Neural cell (in vitro differentiated cells): ENCODE measurements around the gene PEMT. TPM values are rescaled to one million over a fixed set of nuclear protein-coding genes. Genes with fewer than 3 reads are reported as not detected.

Source experiments
- H2AFZ ChIP-seq: fragments of 200-600, 300-800 bp; sonication (generic), shearing (Covaris generic); 2 replicates; pipeline ENCODE4 v1.6.0; 2014; ENCODE audit warnings: low read depth, mild to moderate bottlenecking, antibody characterized with exemption, low read length, moderate library complexity
- H3F3A ChIP-seq: fragments of 200-600 bp; shearing (Covaris generic); 2 replicates; pipeline ENCODE4 v1.6.1; 2016; ENCODE audit warnings: mild to moderate bottlenecking, moderate library complexity, mixed read lengths, antibody characterized with exemption, low read length; ENCODE audit not compliant: insufficient read depth, poor library complexity, severe bottlenecking
- H3K27ac ChIP-seq: fragments of 200-600, 300-800 bp; sonication (generic), shearing (Covaris generic); 2 replicates; pipeline ENCODE4 v1.5.1; 2014; ENCODE audit warnings: mild to moderate bottlenecking, low read length, moderate library complexity
- H3K27me3 ChIP-seq: fragments of 300-800, 200-600 bp; sonication (generic), shearing (Covaris generic); 2 replicates; pipeline ENCODE4 v1.6.0; 2014; ENCODE audit warnings: mild to moderate bottlenecking, low read depth, low read length, moderate library complexity; ENCODE audit not compliant: insufficient read depth
- H3K36me3 ChIP-seq: fragments of 300-800, 200-600 bp; sonication (generic), shearing (Covaris generic); 2 replicates; pipeline ENCODE4 v1.5.1; 2014; ENCODE audit warnings: mild to moderate bottlenecking, antibody characterized with exemption, low read length, moderate library complexity; ENCODE audit not compliant: insufficient read depth
- H3K4me2 ChIP-seq: fragments of 300-800, 200-600 bp; sonication (generic), shearing (Covaris generic); 2 replicates; pipeline ENCODE4 v1.6.0; 2014; ENCODE audit warnings: mild to moderate bottlenecking, low read length
- H3K4me3 ChIP-seq: fragments of 300-800, 200-600 bp; sonication (generic), shearing (Covaris generic); 2 replicates; pipeline ENCODE4 v1.5.1; 2014; ENCODE audit warnings: mild to moderate bottlenecking, low read length, moderate library complexity
- H3K79me2 ChIP-seq: fragments of 200-600 bp; shearing (Covaris generic); replicated peaks from 2 replicates; pipeline ENCODE4 v1.6.0; 2014; ENCODE audit warnings: mild to moderate bottlenecking, low read length, moderate library complexity; ENCODE audit not compliant: insufficient read depth
- H3K9ac ChIP-seq: fragments of 300-800, 200-600 bp; sonication (generic), shearing (Covaris generic); 2 replicates; pipeline ENCODE4 v1.6.1; 2016; ENCODE audit warnings: mild to moderate bottlenecking, low read length, mixed read lengths
- H3K9me2 ChIP-seq: fragments of 200-600 bp; shearing (Covaris generic); 2 replicates; pipeline ENCODE4 v1.6.1; 2016; ENCODE audit warnings: mild to moderate bottlenecking, low read length, mixed read lengths; ENCODE audit not compliant: insufficient read depth
- H3K9me3 ChIP-seq: fragments of 200-600, 300-800 bp; sonication (generic), shearing (Covaris generic); 2 replicates; pipeline ENCODE4 v1.6.1; 2016; ENCODE audit warnings: mild to moderate bottlenecking, mixed run types, low read length, moderate library complexity, mixed read lengths
- H4K20me1 ChIP-seq: fragments of 200-600 bp; shearing (Covaris generic); 2 replicates; pipeline ENCODE4 v1.6.1; 2016; ENCODE audit warnings: mild to moderate bottlenecking, mixed run types; ENCODE audit not compliant: insufficient read depth
- CTCF ChIP-seq: fragments of 450-650 bp; IDR thresholded peaks from 2 replicates; pipeline ENCODE4 v1.5.1; 2014; ENCODE audit warnings: antibody characterized with exemption, mild to moderate bottlenecking, moderate library complexity; ENCODE audit not compliant: poor library complexity, severe bottlenecking
- EP300 ChIP-seq: fragments of 450-650 bp; conservative IDR thresholded peaks from 2 replicates; pipeline ENCODE4 v1.6.1; 2014; ENCODE audit warnings: antibody characterized with exemption, mild to moderate bottlenecking, moderate library complexity; ENCODE audit not compliant: poor library complexity, severe bottlenecking
- EZH2 ChIP-seq: fragments of 200-600, 300-800 bp; shearing (Covaris generic), sonication (generic); IDR thresholded peaks from 2 replicates; pipeline ENCODE4 v1.6.1; 2014; ENCODE audit warnings: antibody characterized with exemption, low read length, borderline replicate concordance, mild to moderate bottlenecking; ENCODE audit not compliant: insufficient read depth, poor library complexity, severe bottlenecking
- MXI1 ChIP-seq: fragments of 450-650 bp; conservative IDR thresholded peaks from 2 replicates; pipeline ENCODE4 v1.6.1; 2014; ENCODE audit warnings: antibody characterized with exemption, mild to moderate bottlenecking; ENCODE audit not compliant: poor library complexity, severe bottlenecking
- POLR2AphosphoS5 ChIP-seq: IDR thresholded peaks from 2 replicates; pipeline ENCODE4 v1.6.1; 2012
- RAD21 ChIP-seq: fragments of 450-650 bp; conservative IDR thresholded peaks from 2 replicates; pipeline ENCODE4 v1.6.1; 2014; ENCODE audit warnings: antibody characterized with exemption, mild to moderate bottlenecking, moderate library complexity
- REST ChIP-seq: IDR thresholded peaks from 2 replicates; pipeline ENCODE4 v1.6.1; 2012; ENCODE audit warnings: borderline replicate concordance
- SMC3 ChIP-seq: fragments of 450-650 bp; conservative IDR thresholded peaks from 2 replicates; pipeline ENCODE4 v1.6.1; 2014; ENCODE audit warnings: antibody characterized with exemption, mild to moderate bottlenecking, moderate library complexity; ENCODE audit not compliant: poor library complexity
- TAF1 ChIP-seq: IDR thresholded peaks from 2 replicates; pipeline ENCODE4 v1.6.1; 2012; ENCODE audit warnings: low read depth
- polyA plus RNA-seq: library from polyadenylated mRNA; depleted of rRNA; stranded (reverse); fragments of >200 nt; gene quantifications from 2 replicates; pipeline ENCODE4 v1.2.3, GENCODE V29; 2014

PEMT gene
- polyA plus RNA-seq, 1 donor from 2014 or later, result 71.7 TPM

GRCh38 chr17:17569691-17570090 lies 21.8 kb downstream of the PEMT start:
- no peak overlapping the region for H3K4me3 ChIP-seq
- no peak overlapping the region for H3K27ac ChIP-seq
- no peak overlapping the region for H2AFZ ChIP-seq
- no peaks in the 10 kb centered on the region for H4K20me1 ChIP-seq
- no peak overlapping the region for H3K4me2 ChIP-seq
- no peaks in the 10 kb centered on the region for H3K79me2 ChIP-seq
- H3K9me2 ChIP-seq, result no peaks in the 10 kb centered on the region
- H3K27me3 ChIP-seq, result no peaks in the 10 kb centered on the region
- TF ChIP-seq POLR2AphosphoS5 (no peak), SMC3 (no peak), CTCF (no peak), RAD21 (no peak)
- H3K9me3 ChIP-seq, result no peaks in the 10 kb centered on the region
- no peak overlapping the region for H3K9ac ChIP-seq
- no peaks in the 10 kb centered on the region for H3K36me3 ChIP-seq
- H3F3A ChIP-seq, result no peaks in the 10 kb centered on the region

- Histone ChIP-seq H3K9me3 (no peaks in the 10 kb centered on the region), H3K9ac (no peak overlapping the region), H3K4me3 (no peak overlapping the region), H3K4me2 (no peak overlapping the region), H3K27ac (no peak overlapping the region), H3K79me2 (no peaks in the 10 kb centered on the region), H2AFZ (no peak overlapping the region), H3K36me3 (no peaks in the 10 kb centered on the region), H3K9me2 (no peaks in the 10 kb centered on the region), H3F3A (no peaks in the 10 kb centered on the region), H4K20me1 (no peaks in the 10 kb centered on the region), H3K27me3 (no peaks in the 10 kb centered on the region)
- TF ChIP-seq TAF1, result no peak
- peak; percentile 75 for TF ChIP-seq SMC3
- no peak for TF ChIP-seq REST
- no peak for TF ChIP-seq POLR2AphosphoS5
- TF ChIP-seq MXI1, result no peak
- TF ChIP-seq RAD21, result peak; percentile 69
- TF ChIP-seq EZH2, result no peak
- TF ChIP-seq EP300, result no peak
- peak; percentile 70 for TF ChIP-seq CTCF
Observed at GRCh38 chr17:17568772-17569195, 22.7 kb downstream of the PEMT start.
